HG02759 (cell line): Measurements from ENCODE around the gene JAZF1.

Experiments
- ATAC-seq: cut with Tn5 transposase; IDR thresholded peaks from one replicate; pipeline ENCODE4 v1.9.1; 2021; ENCODE audit warnings: mild to moderate bottlenecking, moderate library complexity; ENCODE audit not compliant: unreplicated experiment

JAZF1 gene

DNA sequence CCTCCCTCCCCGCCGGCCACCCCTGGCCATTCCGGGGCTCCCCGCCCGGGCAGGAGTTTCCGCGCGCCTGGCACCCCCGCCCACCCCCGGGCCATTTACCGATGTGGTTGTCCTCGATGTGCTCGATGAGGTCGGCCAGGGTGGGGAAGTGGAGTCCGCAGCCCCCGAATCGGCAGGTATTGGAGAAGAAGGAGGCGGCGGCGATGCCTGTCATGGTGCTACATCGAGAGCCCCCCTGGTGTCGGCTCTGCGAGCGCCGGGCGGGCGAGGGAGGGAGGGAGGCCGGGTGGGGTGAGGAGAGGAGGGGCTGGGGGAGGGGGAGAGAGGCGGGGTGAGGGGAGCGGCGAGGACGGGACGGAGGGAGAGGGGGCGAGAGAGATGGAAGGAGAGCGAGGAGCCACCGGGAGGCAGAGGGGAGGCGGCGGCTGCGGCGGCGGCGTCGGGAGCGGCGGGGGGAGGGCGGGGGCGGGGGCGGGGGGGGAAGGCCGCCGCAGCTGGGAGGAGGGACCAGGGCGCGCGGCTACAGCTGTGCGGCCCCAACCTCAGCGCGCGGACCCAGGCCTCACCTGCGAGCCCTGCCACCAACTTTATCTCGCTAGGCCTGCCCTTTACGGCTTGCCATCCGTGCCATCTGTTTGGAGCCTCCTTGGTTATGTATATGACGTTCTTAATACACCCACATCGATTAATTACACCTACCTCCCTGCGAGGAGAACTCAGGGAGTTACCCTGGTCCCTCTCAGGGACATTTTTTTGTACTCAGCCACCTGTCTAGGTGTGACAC is at the start of gene JAZF1:
Gene JAZF1 (minus strand): TSS at position 432 of the 784 bp plus-strand sequence.
- ATAC-seq = peak; percentile 7

- no peak for ATAC-seq
Measured at GRCh38 chr7:28230261-28230660, 49.7 kb upstream of the JAZF1 start.

DNA sequence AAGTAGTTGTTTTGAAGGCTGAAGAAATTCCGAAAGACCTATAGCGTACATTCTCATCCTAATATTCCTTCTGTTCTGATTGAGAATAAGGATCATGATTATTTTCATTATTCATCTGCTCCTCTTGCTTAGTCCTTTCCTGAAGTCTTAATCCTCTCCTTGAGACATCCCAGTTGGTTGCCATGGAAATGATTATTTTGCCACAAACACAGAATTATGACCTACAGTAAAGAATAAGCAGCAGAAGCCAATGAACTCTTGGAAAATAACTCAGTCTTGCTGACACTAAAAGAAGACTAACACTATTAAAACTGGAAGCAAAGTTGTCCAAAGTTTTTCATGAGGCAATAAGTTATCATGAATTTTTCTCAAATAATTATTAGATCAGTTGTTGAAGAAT is 47.8 kb upstream of the JAZF1 start:
- ATAC-seq = no peak

DNA sequence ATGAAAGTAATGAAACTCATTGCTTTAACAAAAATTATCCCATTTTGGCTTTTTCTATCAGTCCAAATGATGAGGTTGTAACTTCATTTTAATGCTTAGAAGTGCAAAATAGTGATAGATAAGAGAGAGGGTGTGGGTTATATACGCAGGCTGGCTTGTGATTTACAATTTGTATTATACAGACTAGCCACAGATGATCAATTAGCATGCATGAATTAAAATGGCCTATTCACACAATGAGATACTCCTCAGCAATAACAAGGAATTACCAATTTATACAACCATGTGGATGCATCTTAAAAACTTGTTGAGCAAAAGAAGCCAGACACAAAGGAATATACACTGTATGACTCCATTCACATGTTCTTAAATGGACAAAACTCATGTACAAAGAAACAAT is 45.4 kb upstream of the JAZF1 start:
- ATAC-seq = no peak

GRCh38 chr7:28225576-28225975 is 45.0 kb upstream of the JAZF1 start:
- ATAC-seq = no peak

- ATAC-seq = no peak
Measured at GRCh38 chr7:28224675-28225074, 44.1 kb upstream of the JAZF1 start.

DNA sequence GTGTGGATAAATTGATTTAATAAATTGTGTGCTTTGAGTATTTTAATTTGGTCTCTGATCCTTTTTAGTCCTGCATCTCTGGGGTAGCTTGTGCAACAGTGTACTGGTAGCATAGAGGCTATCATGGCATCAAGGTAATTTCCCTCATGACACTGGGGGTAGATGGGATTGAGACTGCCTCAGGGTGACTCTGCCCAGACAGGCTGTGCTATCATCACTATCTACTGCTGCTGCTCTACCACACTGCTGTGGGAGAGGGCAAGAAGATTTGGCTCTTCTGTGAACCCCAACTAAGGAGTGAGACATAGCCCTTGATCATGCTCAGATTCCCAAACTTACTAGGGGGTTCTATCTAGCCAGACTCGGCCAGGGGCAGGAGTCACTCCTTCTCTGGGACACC is 43.6 kb upstream of the JAZF1 start:
- ATAC-seq = no peak

- no peak for ATAC-seq
Measured at GRCh38 chr7:28222636-28223035, 42.0 kb upstream of the JAZF1 start.

GRCh38 chr7:28219793-28220192 is 39.2 kb upstream of the JAZF1 start:
- ATAC-seq = no peak

- ATAC-seq = no peak
Measured at GRCh38 chr7:28217143-28217542, 36.5 kb upstream of the JAZF1 start.

- ATAC-seq = no peak
Measured at GRCh38 chr7:28211006-28211405, 30.4 kb upstream of the JAZF1 start.

DNA sequence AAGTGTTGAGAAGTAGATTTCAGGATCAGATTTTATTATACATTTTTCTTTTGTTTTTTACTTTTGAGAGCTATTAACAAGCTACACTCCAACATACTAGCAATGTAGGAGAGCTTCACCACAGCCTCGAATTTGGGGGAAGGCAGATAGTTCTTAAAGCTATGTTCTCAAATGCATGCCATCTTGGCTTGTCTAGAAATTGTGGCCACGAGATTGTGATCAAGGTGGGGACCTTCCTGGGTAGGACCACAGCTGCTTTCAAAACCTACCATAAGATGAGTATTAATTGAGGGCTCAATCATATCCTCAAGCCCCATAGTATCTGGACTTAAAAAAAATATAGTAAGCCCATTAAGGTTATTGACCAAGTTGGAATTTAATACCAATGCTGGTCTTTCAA is 27.9 kb upstream of the JAZF1 start:
- ATAC-seq = no peak

GRCh38 chr7:28207486-28208158 is 27.0 kb upstream of the JAZF1 start:
- ATAC-seq = peak; percentile 55

DNA sequence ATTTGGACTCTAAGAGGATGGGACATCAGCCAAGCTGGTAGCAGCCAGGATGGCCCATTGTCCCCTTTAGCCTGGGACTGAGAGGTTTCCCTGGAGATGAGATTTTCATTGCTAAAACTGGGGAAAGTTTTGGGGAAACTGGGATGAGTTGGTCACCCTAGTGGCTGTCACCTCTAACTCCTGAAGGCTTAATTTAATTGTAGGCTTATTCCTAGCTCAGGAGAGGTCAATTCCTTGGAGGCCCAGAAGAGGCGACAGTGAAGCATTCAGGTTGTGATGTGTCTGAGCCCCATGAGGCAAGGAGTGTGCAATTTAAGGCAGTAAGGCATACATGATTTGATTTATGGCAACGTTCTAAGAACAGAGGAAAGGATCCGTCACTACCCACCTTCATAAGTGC is 24.9 kb upstream of the JAZF1 start:
- no peak for ATAC-seq

- no peak for ATAC-seq
Measured at GRCh38 chr7:28203508-28204240, 23.1 kb upstream of the JAZF1 start.

DNA sequence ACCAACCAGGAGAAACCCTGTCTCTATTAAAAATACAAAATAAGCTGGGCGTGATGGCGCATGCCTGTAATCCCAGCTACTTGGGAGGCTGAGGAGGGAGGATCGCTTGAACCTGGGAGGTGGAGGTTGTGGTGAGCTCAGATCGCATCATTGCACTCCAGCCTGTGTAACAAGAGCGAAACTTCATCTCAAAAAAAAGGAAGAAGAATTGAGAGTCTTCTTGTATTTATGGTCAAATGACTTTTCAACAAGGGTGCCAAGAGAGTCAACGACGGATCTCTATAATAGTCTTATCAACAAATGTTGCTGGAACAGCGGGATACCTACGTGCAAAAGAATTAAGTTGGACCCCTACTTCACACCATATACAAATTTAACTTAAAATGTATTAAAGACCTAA is 21.6 kb upstream of the JAZF1 start:
- ATAC-seq = no peak

GRCh38 chr7:28201131-28201530 is 20.5 kb upstream of the JAZF1 start:
- no peak for ATAC-seq

- ATAC-seq = no peak
Measured at GRCh38 chr7:28200598-28200997, 20.0 kb upstream of the JAZF1 start.

DNA sequence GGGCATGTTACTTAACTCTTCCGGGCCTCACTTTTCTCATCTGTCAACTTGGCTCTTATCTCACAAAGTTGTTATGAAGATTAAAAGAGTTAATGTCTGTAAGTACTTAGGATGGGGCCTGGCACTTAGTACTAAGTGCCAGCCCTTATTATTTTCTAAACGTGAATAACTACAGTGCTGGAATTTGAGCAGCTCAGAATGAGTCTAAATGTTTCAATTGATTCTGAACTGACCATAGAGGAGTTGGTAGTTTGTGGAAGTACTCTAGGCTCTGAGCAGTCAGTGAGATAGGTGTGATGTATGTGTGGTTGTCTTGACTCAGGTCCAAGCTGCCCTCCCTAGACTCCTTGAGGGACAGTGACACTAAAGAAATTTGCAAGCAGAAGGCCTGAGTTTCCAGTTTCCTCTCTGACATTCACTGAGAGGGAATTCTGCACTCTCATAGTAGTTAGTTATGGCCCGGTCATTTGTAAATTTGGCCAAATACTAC is 18.5 kb upstream of the JAZF1 start:
- ATAC-seq = no peak

GRCh38 chr7:28195910-28196620 is 15.5 kb upstream of the JAZF1 start:
- no peak for ATAC-seq
